H1 (cell line): ENCODE measurements around the gene PARD6B. TPM values are rescaled to one million over a fixed set of nuclear protein-coding genes. Genes with fewer than 3 reads are reported as not detected.

Experiments used
- CTCF ChIA-PET: fragments of 300-600 bp; sonication (Branson Sonifier 250); formaldehyde crosslinking; loops from one replicate; lab custom pipeline; 2021; ENCODE audit not compliant: partially characterized antibody; lab: Charles Lee
- POLR2A ChIA-PET: fragments of 300-600 bp; sonication (Branson Sonifier 250); formaldehyde crosslinking; loops from one replicate; lab custom pipeline; 2021; ENCODE audit warnings: inconsistent platforms; ENCODE audit not compliant: partially characterized antibody; lab: Charles Lee
- DNase-seq, 2 experiments: peaks; one replicate each; pipeline versions ENCODE4 v3.0.0 to v3.0.0-alpha.2; 2010 to 2022; ENCODE audit warnings: low spot score in 2 of 2, low read depth in 1 of 2, mixed read lengths in 1 of 2
- FAIRE-seq: peaks from 2 replicates; lab custom pipeline; 2011; peaks lifted over from hg19 to GRCh38; lab: Jason Lieb, UNC
- H2AFZ ChIP-seq: 2 replicates; pipeline ENCODE4 v1.8.1; 2012; ENCODE audit warnings: low read length, inconsistent platforms
- H2AK5ac ChIP-seq: 2 replicates; pipeline ENCODE4 v1.6.1; 2013; ENCODE audit warnings: low read depth, low read length
- H2BK120ac ChIP-seq: replicated peaks from 2 replicates; pipeline ENCODE3; 2013; ENCODE audit warnings: low read depth, low read length, inconsistent platforms
- H2BK12ac ChIP-seq: 2 replicates; pipeline ENCODE4 v1.6.1; 2013; ENCODE audit warnings: low read depth, low read length
- H2BK15ac ChIP-seq: 2 replicates; pipeline ENCODE4 v1.6.1; 2013; ENCODE audit warnings: low read length
- H2BK20ac ChIP-seq: 2 replicates; pipeline ENCODE4 v1.6.1; 2013; ENCODE audit warnings: low read length
- H2BK5ac ChIP-seq: 2 replicates; pipeline ENCODE4 v1.6.1; 2013; ENCODE audit warnings: low read depth, low read length
- H3K14ac ChIP-seq: 2 replicates; pipeline ENCODE4 v1.6.1; 2013; ENCODE audit warnings: inconsistent platforms; ENCODE audit not compliant: insufficient read length
- H3K18ac ChIP-seq: 2 replicates; pipeline ENCODE4 v1.6.1; 2013; ENCODE audit warnings: low read length; ENCODE audit errors: extremely low read depth
- H3K23ac ChIP-seq: 2 replicates; pipeline ENCODE4 v1.6.1; 2013; ENCODE audit warnings: inconsistent platforms; ENCODE audit not compliant: insufficient read length
- H3K23me2 ChIP-seq: 2 replicates; pipeline ENCODE4 v1.6.1; 2013; ENCODE audit warnings: low read depth, low read length
- H3K27ac ChIP-seq: 2 replicates; pipeline ENCODE4 v1.6.1; 2011; ENCODE audit warnings: low read depth, low read length, inconsistent platforms
- H3K27me3 ChIP-seq, 4 experiments: replicated peaks in 1 of 4; 1 replicate in 1 of 4; 2 replicates in 3 of 4; pipeline versions ENCODE4 v1.6.1 to v1.8.1; 2011 to 2013; ENCODE audit warnings: low read length in 3 of 4, mild to moderate bottlenecking in 3 of 4, inconsistent platforms in 2 of 4, mixed read lengths in 2 of 4, moderate library complexity in 1 of 4; ENCODE audit not compliant: control insufficient read depth in 3 of 4, insufficient read depth in 3 of 4; ENCODE audit errors: extremely low read depth in 1 of 4
- H3K36me3 ChIP-seq, 4 experiments: 2 replicates each; pipeline versions ENCODE4 v1.6.1 to v1.8.1; 2011 to 2013; ENCODE audit warnings: mild to moderate bottlenecking in 4 of 4, low read length in 3 of 4, moderate library complexity in 2 of 4, control low read depth in 1 of 4, inconsistent platforms in 1 of 4; ENCODE audit not compliant: insufficient read depth in 4 of 4, control insufficient read depth in 2 of 4
- H3K4ac ChIP-seq: replicated peaks from 2 replicates; pipeline ENCODE3; 2013; ENCODE audit warnings: low read length, low read depth, mixed read lengths, inconsistent platforms; ENCODE audit not compliant: insufficient read length
- H3K4me1 ChIP-seq, 4 experiments: replicated peaks in 1 of 4; 1 replicate in 1 of 4; 2 replicates in 3 of 4; pipeline versions ENCODE4 v1.6.1 to v1.8.1; 2011 to 2013; ENCODE audit warnings: low read length in 3 of 4, inconsistent platforms in 2 of 4, mixed read lengths in 1 of 4; ENCODE audit not compliant: insufficient read depth in 4 of 4, control insufficient read depth in 3 of 4
- H3K4me2 ChIP-seq, 2 experiments: 2 replicates each; pipeline versions ENCODE4 v1.6.1 to v1.8.1; 2011 to 2013; ENCODE audit warnings: low read depth in 2 of 2, low read length in 2 of 2, control low read depth in 1 of 2, inconsistent platforms in 1 of 2, mild to moderate bottlenecking in 1 of 2; ENCODE audit not compliant: insufficient read depth in 1 of 2
- H3K4me3 ChIP-seq, 4 experiments: fragments of 200-600, 300-600 bp in 1 of 4; sonication (generic), shearing (Covaris generic), sonication (Bioruptor Twin) in 1 of 4; 2 replicates each; pipeline versions ENCODE4 v1.5.1 to v1.8.1; 2011 to 2016; ENCODE audit warnings: low read length in 4 of 4, low read depth in 3 of 4, control low read depth in 2 of 4, inconsistent platforms in 2 of 4, mild to moderate bottlenecking in 2 of 4, mixed read lengths in 1 of 4, moderate library complexity in 1 of 4; ENCODE audit not compliant: insufficient read depth in 2 of 4; ENCODE audit errors: extremely low read depth in 1 of 4
- H3K56ac ChIP-seq: replicated peaks from 2 replicates; pipeline ENCODE3; 2013; ENCODE audit warnings: low read depth, mild to moderate bottlenecking, mixed read lengths, low read length, inconsistent platforms; ENCODE audit not compliant: insufficient read length
- H3K79me1 ChIP-seq: 2 replicates; pipeline ENCODE4 v1.6.1; 2013; ENCODE audit warnings: low read depth, low read length, control low read depth
- H3K79me2 ChIP-seq, 2 experiments: 2 replicates each; pipeline versions ENCODE4 v1.6.1 to v1.8.1; 2012 to 2013; ENCODE audit warnings: low read length in 2 of 2, mild to moderate bottlenecking in 2 of 2, inconsistent platforms in 1 of 2; ENCODE audit not compliant: insufficient read depth in 2 of 2, control insufficient read depth in 1 of 2
- H3K9ac ChIP-seq, 4 experiments: replicated peaks in 1 of 4; 1 replicate in 1 of 4; 2 replicates in 3 of 4; pipeline versions ENCODE4 v1.6.1 to v1.8.1; 2011 to 2013; ENCODE audit warnings: low read depth in 3 of 4, low read length in 3 of 4, control low read depth in 2 of 4, mild to moderate bottlenecking in 2 of 4, moderate library complexity in 2 of 4, inconsistent platforms in 1 of 4; ENCODE audit errors: extremely low read depth in 1 of 4
- H3K9me3 ChIP-seq, 2 experiments: 2 replicates each; pipeline versions ENCODE4 v1.6.1 to v1.8.1; 2012 to 2013; ENCODE audit warnings: mild to moderate bottlenecking in 2 of 2, moderate library complexity in 2 of 2, control low read depth in 1 of 2, inconsistent platforms in 1 of 2, low read depth in 1 of 2, low read length in 1 of 2, mixed read lengths in 1 of 2; ENCODE audit not compliant: insufficient read depth in 2 of 2
- H4K20me1 ChIP-seq, 2 experiments: replicated peaks in 1 of 2; 2 replicates each; pipeline versions ENCODE3 to v1.8.1; 2011 to 2013; ENCODE audit warnings: inconsistent platforms in 2 of 2, low read length in 2 of 2, mild to moderate bottlenecking in 1 of 2; ENCODE audit not compliant: insufficient read depth in 2 of 2, control insufficient read depth in 1 of 2
- H4K5ac ChIP-seq: 2 replicates; pipeline ENCODE4 v1.6.1; 2013; ENCODE audit warnings: low read length, low read depth, mixed read lengths, inconsistent platforms; ENCODE audit not compliant: insufficient read length
- H4K8ac ChIP-seq: 2 replicates; pipeline ENCODE4 v1.8.0; 2013; ENCODE audit warnings: mild to moderate bottlenecking, moderate library complexity, low read length, inconsistent platforms; ENCODE audit not compliant: insufficient read depth; ENCODE audit errors: extremely low read depth
- H4K91ac ChIP-seq: replicated peaks from 2 replicates; pipeline ENCODE3; 2013; ENCODE audit warnings: low read length, mixed read lengths, inconsistent platforms; ENCODE audit not compliant: insufficient read length
- BCL11A ChIP-seq, 2 experiments: IDR thresholded peaks; one replicate each; pipeline ENCODE4 v1.6.1; 2011; ENCODE audit warnings: low read depth in 2 of 2, low read length in 2 of 2, mild to moderate bottlenecking in 2 of 2
- BRCA1 ChIP-seq: IDR thresholded peaks from 2 replicates; pipeline ENCODE4 v1.6.1; 2012; ENCODE audit warnings: low read depth, low read length, improper control_type of control experiment
- CBX8 ChIP-seq: fragments of 300-800, 300-1000 bp; sonication (generic); IDR thresholded peaks from 2 replicates; pipeline ENCODE4 v1.7.1; 2016; ENCODE audit warnings: low read depth, low read length, borderline replicate concordance
- GTF2F1 ChIP-seq: IDR thresholded peaks from 2 replicates; pipeline ENCODE4 v1.6.1; 2012; ENCODE audit warnings: low read depth, low read length, improper control_type of control experiment, borderline replicate concordance
- HDAC2 ChIP-seq, 2 experiments: fragments of 300-600 bp in 1 of 2; sonication (generic) in 1 of 2; IDR thresholded peaks; 2 replicates each; pipeline ENCODE4 v1.6.1; 2011 to 2012; ENCODE audit warnings: low read depth in 2 of 2, low read length in 2 of 2, mild to moderate bottlenecking in 2 of 2, moderate library complexity in 2 of 2, borderline replicate concordance in 1 of 2, inconsistent platforms in 1 of 2
- JUND ChIP-seq: IDR thresholded peaks from 2 replicates; pipeline ENCODE4 v1.6.1; 2011; ENCODE audit warnings: mild to moderate bottlenecking, improper control_type of control experiment, low read length
- KDM1A ChIP-seq: fragments of 200-600, 300-600 bp; sonication (generic); IDR thresholded peaks from 2 replicates; pipeline ENCODE4 v1.7.1; 2016; ENCODE audit warnings: mild to moderate bottlenecking, low read length, borderline replicate concordance
- RXRA ChIP-seq: IDR thresholded peaks from 2 replicates; pipeline ENCODE4 v1.6.1; 2011; ENCODE audit warnings: low read depth, mild to moderate bottlenecking, low read length, moderate library complexity; ENCODE audit not compliant: insufficient read depth
- SRF ChIP-seq: IDR thresholded peaks from 2 replicates; pipeline ENCODE4 v1.6.1; 2011; ENCODE audit warnings: mild to moderate bottlenecking, low read depth, low read length, moderate library complexity
- WGBS, 2 experiments: shearing (Covaris generic) in 1 of 2; methylation state at CpG; one replicate each; pipeline versions ENCODE4 v1.1.6 to v1.1.7; 2013 to 2015; ENCODE audit warnings: low lambda C conversion rate in 2 of 2, mixed read lengths in 2 of 2, inconsistent platforms in 1 of 2, low coverage in 1 of 2, missing lambda C conversion rate in 1 of 2; ENCODE audit not compliant: insufficient replicate concordance in 2 of 2, insufficient coverage in 1 of 2, insufficient read length in 1 of 2; ENCODE audit errors: extremely low coverage in 1 of 2, missing lambda C conversion rate in 1 of 2; 5-methylcytosine and 5-hydroxymethylcytosine counted together
- polyA plus RNA-seq, 7 experiments: library from polyadenylated mRNA; depleted of rRNA in 3 of 7; stranded (reverse) in 5 of 7; unstranded in 2 of 7; fragments of >200 nt in 5 of 7; fragments of 200-250 nt in 2 of 7; gene quantifications; 1 replicate in 5 of 7; 2 replicates in 1 of 7; 4 replicates in 1 of 7; pipeline versions ENCODE4 v1.2.1 to v1.2.3, GENCODE V29; 2011 to 2013; ENCODE audit warnings: missing spikeins in 2 of 7, mixed read lengths in 2 of 7
- total RNA-seq: library from RNA; stranded (reverse); fragmentation: NEBNext Ultra II Directional; extraction: Animal tissue kit (Norgen Biotek cat#: 25700); gene quantifications from 2 replicates; pipeline ENCODE4 v1.2.1, GENCODE V29; 2021
- TF ChIP-seq, protein P1 (sequence below): IDR thresholded peaks from 2 replicates; pipeline ENCODE4 v1.6.1; 2011; ENCODE audit warnings: low read length, improper control_type of control experiment

Gene PARD6B
- total and polyA plus RNA-seq, 2 of the 8 experiments (the other 6 are each of a cell fraction or from before 2014, with no cell fraction given) = 5.2 to 34.1 TPM

DNA sequence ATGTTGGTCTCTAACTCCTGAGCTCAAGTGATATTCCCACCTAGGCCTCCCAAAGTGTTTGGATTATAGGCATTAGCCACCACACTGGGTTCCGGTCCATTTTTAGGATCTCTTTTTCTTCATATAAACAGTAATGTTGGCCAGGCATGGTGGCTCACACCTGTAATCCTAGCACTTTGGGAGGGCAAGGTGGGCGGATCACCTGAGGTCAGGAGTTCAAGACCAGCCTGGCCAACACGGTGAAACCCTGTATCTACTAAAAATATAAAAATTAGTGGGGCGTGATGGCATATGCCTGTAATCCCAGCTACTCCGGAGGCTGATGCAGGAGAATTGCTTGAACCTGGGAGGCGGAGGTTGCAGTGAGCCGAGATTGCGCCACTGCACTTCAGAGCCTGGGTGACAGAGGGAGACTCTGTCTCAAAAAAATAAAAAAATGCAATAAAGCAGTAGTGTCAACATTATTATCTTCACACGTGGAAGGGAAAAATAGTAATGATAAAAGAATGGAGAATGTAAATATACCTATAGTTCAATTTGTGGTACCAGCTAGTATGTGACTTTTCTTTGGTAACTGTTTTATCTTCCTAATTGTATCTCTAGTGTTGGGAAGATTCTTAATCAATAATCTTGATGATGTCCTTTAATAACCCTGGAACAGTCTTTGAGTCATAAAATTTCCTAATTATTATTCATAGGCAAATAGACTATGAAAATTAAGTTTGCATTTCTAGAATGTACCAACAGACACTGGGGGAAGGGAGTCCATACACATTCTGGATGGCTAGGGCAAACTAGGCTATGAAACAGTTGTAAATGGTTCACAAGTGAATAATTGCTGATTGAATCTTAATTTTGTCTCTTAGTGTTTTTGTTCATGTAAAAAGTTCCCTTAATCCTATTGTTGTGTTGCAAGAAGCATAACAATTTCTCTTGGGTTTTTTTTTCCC, 3.6 kb downstream of the PARD6B start:
- H2BK15ac ChIP-seq = no peak overlapping the region
- H3K36me3 ChIP-seq = peaks cover 0 to 13% (median 2%) of the 10 kb centered on the region in 4 experiments; a peak in 3 of 8 replicates
- no peak overlapping the region for H3K56ac ChIP-seq
- peaks cover 2 to 10% (median 6%) of the 10 kb centered on the region in 4 experiments; a peak in 4 of 7 replicates for H3K4me1 ChIP-seq
- H4K20me1 ChIP-seq = peaks cover 0 to 5% of the 10 kb centered on the region in 2 experiments
- H3K9me3 ChIP-seq = no peaks in the 10 kb centered on the region
- H3K14ac ChIP-seq = no peak overlapping the region
- no peak overlapping the region for H3K4me2 ChIP-seq
- no peak overlapping the region for H3K4me3 ChIP-seq
- H2BK12ac ChIP-seq = no peak overlapping the region
- no peak overlapping the region for H4K8ac ChIP-seq
- peaks cover 12 to 79% of the 10 kb centered on the region in 2 experiments; a peak in 3 of 4 replicates for H3K79me2 ChIP-seq
- H3K23me2 ChIP-seq = peaks cover 7% of the 10 kb centered on the region
- H4K91ac ChIP-seq = no peak overlapping the region
- POLR2A ChIA-PET = no interaction called here
- peak in 1 of 2 experiments; percentile 20 for DNase-seq
- 94% methylated on average over 9 of the region's 9 CpGs; no CpG with 5 or more reads in 1 of the 2 experiments for WGBS, 2 experiments
- H2AK5ac ChIP-seq = no peak overlapping the region
- H3K79me1 ChIP-seq = 0 out of 2 replicates have a peak, but pooled peaks cover 3% of the 10 kb centered on the region
- H2BK120ac ChIP-seq = no peak overlapping the region
- no peak overlapping the region for H3K27ac ChIP-seq
- no peak overlapping the region for H2AFZ ChIP-seq
- no peak overlapping the region for H2BK20ac ChIP-seq
- H3K4ac ChIP-seq = no peak overlapping the region
- no peak for FAIRE-seq
- no peaks in the 10 kb centered on the region for H3K27me3 ChIP-seq
- CTCF ChIA-PET = interaction anchor here (0.7 to 3.7 kb wide), 6 partner anchors 9 to 99 kb away, joined by 3 to 27 read pairs (median 3); no protein-coding TSS in a partner anchor
- no peak overlapping the region for H3K23ac ChIP-seq
- H3K9ac ChIP-seq = no peak overlapping the region
- no peak overlapping the region for H4K5ac ChIP-seq
- H3K18ac ChIP-seq = no peak overlapping the region
- no peak overlapping the region for H2BK5ac ChIP-seq
- TF ChIP-seq SRF = no peak
- no peak for TF ChIP-seq JUND
- TF ChIP-seq, protein P1, sequence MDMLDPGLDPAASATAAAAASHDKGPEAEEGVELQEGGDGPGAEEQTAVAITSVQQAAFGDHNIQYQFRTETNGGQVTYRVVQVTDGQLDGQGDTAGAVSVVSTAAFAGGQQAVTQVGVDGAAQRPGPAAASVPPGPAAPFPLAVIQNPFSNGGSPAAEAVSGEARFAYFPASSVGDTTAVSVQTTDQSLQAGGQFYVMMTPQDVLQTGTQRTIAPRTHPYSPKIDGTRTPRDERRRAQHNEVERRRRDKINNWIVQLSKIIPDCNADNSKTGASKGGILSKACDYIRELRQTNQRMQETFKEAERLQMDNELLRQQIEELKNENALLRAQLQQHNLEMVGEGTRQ = no peak
- no peak for TF ChIP-seq RXRA
- TF ChIP-seq BRCA1 = no peak
- no peak for TF ChIP-seq GTF2F1
- TF ChIP-seq CBX8 = no peak
- no peak for TF ChIP-seq BCL11A (IDR thresholded peaks at IDR 0.05; ENCODE audit: low read depth in 2 of 2, low read length in 2 of 2)
- TF ChIP-seq KDM1A = no peak
- TF ChIP-seq HDAC2 (IDR thresholded peaks at IDR 0.05; ENCODE audit: borderline replicate concordance in 1 of 2, low read depth in 2 of 2, low read length in 2 of 2) = no peak
